Tibial nerve (tissue), 4 donors: Measurements from ENCODE around the gene TMEM171. TPM values are rescaled to one million over a fixed set of nuclear protein-coding genes. Genes with fewer than 3 reads are reported as not detected.

Experiments
- DNase-seq, 2 donors: peaks; one replicate each; pipeline ENCODE4 v3.0.0-alpha.2; 2019; ENCODE audit warnings: low spot score in 2 of 2
- H3K27ac ChIP-seq, 4 donors: fragments of 200-600 bp; sonication (generic) in 3 of 4; one replicate each; pipeline ENCODE4 v1.5.1; 2017 to 2019; ENCODE audit warnings: mild to moderate bottlenecking in 1 of 4
- H3K27me3 ChIP-seq, 2 donors: fragments of 200-600 bp; sonication (generic) in 1 of 2; one replicate each; pipeline versions ENCODE4 v1.5.1 to v1.6.0; 2017 to 2019
- H3K36me3 ChIP-seq, 3 donors: fragments of 200-600 bp; sonication (generic); one replicate each; pipeline ENCODE4 v1.5.1; 2018 to 2019
- H3K4me1 ChIP-seq, 4 donors: fragments of 200-600 bp; sonication (generic) in 3 of 4; one replicate each; pipeline ENCODE4 v1.5.1; 2017 to 2019
- H3K4me3 ChIP-seq, 4 donors: fragments of 200-600 bp; sonication (generic) in 3 of 4; one replicate each; pipeline ENCODE4 v1.5.1; 2017 to 2019; ENCODE audit warnings: mild to moderate bottlenecking in 1 of 4, moderate library complexity in 1 of 4
- H3K9me3 ChIP-seq, 4 donors: fragments of 200-600 bp; sonication (generic) in 3 of 4; one replicate each; pipeline ENCODE4 v1.5.1; 2017 to 2019
- EP300 ChIP-seq, 2 donors: sonication (generic); formaldehyde crosslinking; IDR thresholded peaks; one replicate each; pipeline ENCODE4 v1.6.1; 2017; ENCODE audit warnings: antibody characterized with exemption in 2 of 2, mild to moderate bottlenecking in 1 of 2
- POLR2A ChIP-seq, 2 donors: fragments of 450-650 bp; IDR thresholded peaks; one replicate each; pipeline ENCODE4 v1.6.1; 2017; ENCODE audit warnings: antibody characterized with exemption in 2 of 2, mild to moderate bottlenecking in 2 of 2, moderate library complexity in 2 of 2
- WGBS, 2 donors: methylation state at CpG; one replicate each; pipeline ENCODE4 v1.1.5; 2018; 5-methylcytosine and 5-hydroxymethylcytosine counted together
- total RNA-seq, 4 donors: library from RNA; depleted of rRNA; stranded (reverse); fragments of >200 nt; gene quantifications; one replicate each; pipeline ENCODE4 v1.1.0, GENCODE V29; 2016
- TF ChIP-seq, protein P1 (sequence below), 5 experiments: fragments of 200-600 bp in 3 of 5; fragments of 450-650 bp in 2 of 5; sonication (generic) in 3 of 5; IDR thresholded peaks; one replicate each; pipeline ENCODE4 v1.5.1; 2016 to 2019; ENCODE audit warnings: antibody characterized with exemption in 5 of 5, mild to moderate bottlenecking in 3 of 5, moderate library complexity in 2 of 5

Gene TMEM171
- total RNA-seq, 4 donors from 2014 or later, result 0.66 to 0.90 TPM; not detected in 2

DNA sequence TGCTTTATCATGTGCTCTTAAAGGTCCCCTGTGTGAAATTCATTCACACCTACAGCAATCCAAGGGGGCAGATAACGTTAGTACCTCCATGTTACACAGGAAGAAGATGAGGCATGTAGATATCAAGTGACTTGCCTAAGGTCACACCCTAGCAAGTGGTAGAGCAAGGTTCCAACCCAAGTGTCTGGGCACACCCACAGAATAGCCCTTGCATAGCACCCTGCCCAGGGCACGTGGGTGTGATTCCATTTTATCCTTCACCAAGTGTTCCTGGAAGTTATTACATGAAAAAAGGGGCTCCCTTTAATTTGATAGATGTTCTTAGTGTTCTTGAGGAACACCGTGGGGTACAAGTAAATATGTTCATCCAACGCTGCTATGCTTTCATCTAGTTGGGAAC, 4.9 kb downstream of the TMEM171 start:
- TF ChIP-seq, protein P1, sequence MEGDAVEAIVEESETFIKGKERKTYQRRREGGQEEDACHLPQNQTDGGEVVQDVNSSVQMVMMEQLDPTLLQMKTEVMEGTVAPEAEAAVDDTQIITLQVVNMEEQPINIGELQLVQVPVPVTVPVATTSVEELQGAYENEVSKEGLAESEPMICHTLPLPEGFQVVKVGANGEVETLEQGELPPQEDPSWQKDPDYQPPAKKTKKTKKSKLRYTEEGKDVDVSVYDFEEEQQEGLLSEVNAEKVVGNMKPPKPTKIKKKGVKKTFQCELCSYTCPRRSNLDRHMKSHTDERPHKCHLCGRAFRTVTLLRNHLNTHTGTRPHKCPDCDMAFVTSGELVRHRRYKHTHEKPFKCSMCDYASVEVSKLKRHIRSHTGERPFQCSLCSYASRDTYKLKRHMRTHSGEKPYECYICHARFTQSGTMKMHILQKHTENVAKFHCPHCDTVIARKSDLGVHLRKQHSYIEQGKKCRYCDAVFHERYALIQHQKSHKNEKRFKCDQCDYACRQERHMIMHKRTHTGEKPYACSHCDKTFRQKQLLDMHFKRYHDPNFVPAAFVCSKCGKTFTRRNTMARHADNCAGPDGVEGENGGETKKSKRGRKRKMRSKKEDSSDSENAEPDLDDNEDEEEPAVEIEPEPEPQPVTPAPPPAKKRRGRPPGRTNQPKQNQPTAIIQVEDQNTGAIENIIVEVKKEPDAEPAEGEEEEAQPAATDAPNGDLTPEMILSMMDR (IDR thresholded peaks at IDR 0.05), result no peak
- TF ChIP-seq POLR2A (IDR thresholded peaks at IDR 0.05) (no peak), EP300 (IDR thresholded peaks at IDR 0.05) (no peak)
- DNase-seq, result no peak
- no peaks in the 10 kb centered on the region for H3K9me3 ChIP-seq
- H3K27me3 ChIP-seq, result peaks cover 0 to 17% of the 10 kb centered on the region in 2 donors
- no peak overlapping the region for H3K27ac ChIP-seq
- H3K4me3 ChIP-seq, result no peak overlapping the region
- 86 to 95% methylated on average over 4 of the region's 4 CpGs for WGBS, 2 donors
- H3K4me1 ChIP-seq, result peaks cover 0 to 11% (median 0%) of the 10 kb centered on the region in 4 donors
- no peaks in the 10 kb centered on the region for H3K36me3 ChIP-seq

DNA sequence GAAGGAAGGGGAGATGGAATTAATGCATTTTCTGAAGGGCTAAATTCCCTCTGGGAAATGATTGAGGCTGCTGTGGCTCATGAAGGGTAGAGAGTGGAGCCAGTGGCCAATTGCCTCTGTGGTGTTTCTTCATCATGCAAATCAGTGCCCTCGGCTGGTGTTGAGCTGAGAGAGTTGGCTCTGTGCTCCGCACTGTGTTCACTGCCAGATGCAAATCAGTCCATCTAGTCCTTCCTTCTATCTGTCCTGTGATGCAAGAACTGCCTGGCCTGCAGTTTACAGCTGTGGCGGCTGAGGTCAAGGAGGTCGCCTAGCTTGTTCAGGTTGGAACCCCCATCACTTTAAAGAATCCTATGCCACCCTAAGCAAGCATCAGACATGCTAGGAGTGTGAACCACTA, 6.0 kb downstream of the TMEM171 start:
- 82 to 83% methylated on average over 4 of the region's 4 CpGs for WGBS, 2 donors

DNA sequence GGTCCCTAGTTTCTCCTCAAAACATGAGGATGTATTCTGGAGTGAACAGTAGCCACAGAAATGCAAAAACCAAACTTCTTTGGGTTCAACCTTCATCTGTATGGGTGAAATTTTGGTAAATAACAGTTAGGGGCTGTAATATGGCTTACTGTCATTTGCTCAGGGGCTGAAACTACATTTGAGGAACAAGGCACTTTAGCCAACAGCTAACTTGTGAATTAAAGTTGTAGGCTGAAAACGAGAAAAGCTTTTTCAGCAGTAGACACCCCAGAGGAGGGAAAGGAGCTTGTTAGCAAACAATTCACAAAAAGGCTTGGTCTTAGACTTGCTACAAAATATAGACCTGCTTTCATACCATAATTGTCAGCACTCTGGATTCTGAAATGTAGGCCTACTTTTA, 6.6 kb downstream of the TMEM171 start:
- Histone ChIP-seq H3K27ac (no peak overlapping the region), H3K9me3 (no peaks in the 10 kb centered on the region), H3K27me3 (peaks cover 0 to 4% of the 10 kb centered on the region in 2 donors), H3K4me1 (peaks cover 0 to 3% (median 0%) of the 10 kb centered on the region in 4 donors), H3K36me3 (no peaks in the 10 kb centered on the region), H3K4me3 (no peak overlapping the region)
- TF ChIP-seq POLR2A (IDR thresholded peaks at IDR 0.05) (no peak), EP300 (IDR thresholded peaks at IDR 0.05) (no peak)
- TF ChIP-seq, protein P1 (IDR thresholded peaks at IDR 0.05), result no peak
- WGBS, 2 donors, result 67 to 72% methylated on average over 1 of the region's 1 CpG
- DNase-seq, result no peak

More for the DNA sequence above, 6.0 kb downstream of the TMEM171 start:
- no peaks in the 10 kb centered on the region for H3K9me3 ChIP-seq
- TF ChIP-seq, protein P1 (IDR thresholded peaks at IDR 0.05), result no peak
- no peak for TF ChIP-seq POLR2A (IDR thresholded peaks at IDR 0.05)
- TF ChIP-seq EP300 (IDR thresholded peaks at IDR 0.05), result no peak
- no peak overlapping the region for H3K27ac ChIP-seq
- H3K36me3 ChIP-seq, result no peaks in the 10 kb centered on the region
- no peak for DNase-seq
- H3K27me3 ChIP-seq, result peaks cover 0 to 10% of the 10 kb centered on the region in 2 donors
- no peak overlapping the region for H3K4me3 ChIP-seq
- H3K4me1 ChIP-seq, result peaks cover 0 to 3% (median 0%) of the 10 kb centered on the region in 4 donors

DNA sequence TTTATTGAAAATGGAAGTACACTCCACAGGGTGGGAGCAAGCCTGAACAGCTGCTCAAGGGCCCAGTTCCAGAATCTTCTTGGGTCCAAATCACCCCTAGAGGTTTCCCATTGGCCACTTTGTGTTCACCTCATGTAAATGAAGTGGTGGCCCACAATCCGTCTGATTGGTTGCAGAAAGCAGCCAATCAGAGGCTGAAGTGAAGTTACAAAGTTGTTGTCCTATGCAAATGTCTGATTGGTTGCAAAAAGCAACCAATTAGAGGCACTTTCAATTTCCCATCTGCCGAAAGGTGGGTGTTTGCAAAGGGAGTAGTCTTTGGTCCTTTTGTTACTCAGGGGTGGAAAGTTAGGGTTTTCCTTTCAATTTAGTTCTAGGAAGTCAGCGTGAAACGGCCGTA, 8.8 kb downstream of the TMEM171 start:
- no peaks in the 10 kb centered on the region for H3K36me3 ChIP-seq
- DNase-seq, result no peak
- TF ChIP-seq POLR2A (IDR thresholded peaks at IDR 0.05) (no peak), EP300 (IDR thresholded peaks at IDR 0.05) (no peak)
- TF ChIP-seq, protein P1 (IDR thresholded peaks at IDR 0.05), result no peak
- no peak overlapping the region for H3K27ac ChIP-seq
- no peaks in the 10 kb centered on the region for H3K9me3 ChIP-seq
- no peak overlapping the region for H3K4me3 ChIP-seq
- H3K27me3 ChIP-seq, result no peaks in the 10 kb centered on the region
- H3K4me1 ChIP-seq, result no peaks in the 10 kb centered on the region
- WGBS, 2 donors, result 73 to 85% methylated on average over 5 of the region's 5 CpGs

DNA sequence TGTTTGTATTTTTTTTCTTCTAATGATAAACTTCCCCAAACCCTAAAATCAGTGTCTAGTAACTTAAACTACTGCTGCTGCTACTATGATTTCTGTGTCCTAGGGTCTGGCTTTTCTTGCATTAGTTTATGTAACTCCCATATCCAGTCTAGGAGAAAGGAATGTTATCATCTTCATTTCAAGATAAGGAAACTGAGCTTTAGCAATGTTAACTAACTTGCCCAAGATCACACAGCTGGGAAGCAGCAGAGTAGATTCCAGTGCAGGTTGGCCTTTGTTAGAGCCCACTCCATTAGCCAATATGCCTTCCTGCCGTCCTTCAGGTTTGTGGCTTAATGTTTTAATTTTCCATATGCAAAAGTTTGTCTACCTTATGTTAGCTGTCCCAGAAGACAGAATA, 10.4 kb downstream of the TMEM171 start:
- no peaks in the 10 kb centered on the region for H3K4me1 ChIP-seq
- WGBS, 2 donors, result 64 to 76% methylated on average over 1 of the region's 1 CpG

More for the DNA sequence above, 10.4 kb downstream of the TMEM171 start:
- TF ChIP-seq EP300 (IDR thresholded peaks at IDR 0.05) (no peak), POLR2A (IDR thresholded peaks at IDR 0.05) (no peak)
- TF ChIP-seq, protein P1 (IDR thresholded peaks at IDR 0.05), result no peak
- no peaks in the 10 kb centered on the region for H3K9me3 ChIP-seq
- no peaks in the 10 kb centered on the region for H3K27me3 ChIP-seq
- no peak for DNase-seq
- no peak overlapping the region for H3K4me3 ChIP-seq
- H3K36me3 ChIP-seq, result no peaks in the 10 kb centered on the region
- no peak overlapping the region for H3K27ac ChIP-seq
